ENCODE results near the gene KDM6B. TPM values are rescaled to one million over a fixed set of nuclear protein-coding genes. Genes with fewer than 3 reads are reported as not detected.

The KDM6B gene
- total RNA-seq, 1 donor from 2014 or later: 117 TPM

DNA sequence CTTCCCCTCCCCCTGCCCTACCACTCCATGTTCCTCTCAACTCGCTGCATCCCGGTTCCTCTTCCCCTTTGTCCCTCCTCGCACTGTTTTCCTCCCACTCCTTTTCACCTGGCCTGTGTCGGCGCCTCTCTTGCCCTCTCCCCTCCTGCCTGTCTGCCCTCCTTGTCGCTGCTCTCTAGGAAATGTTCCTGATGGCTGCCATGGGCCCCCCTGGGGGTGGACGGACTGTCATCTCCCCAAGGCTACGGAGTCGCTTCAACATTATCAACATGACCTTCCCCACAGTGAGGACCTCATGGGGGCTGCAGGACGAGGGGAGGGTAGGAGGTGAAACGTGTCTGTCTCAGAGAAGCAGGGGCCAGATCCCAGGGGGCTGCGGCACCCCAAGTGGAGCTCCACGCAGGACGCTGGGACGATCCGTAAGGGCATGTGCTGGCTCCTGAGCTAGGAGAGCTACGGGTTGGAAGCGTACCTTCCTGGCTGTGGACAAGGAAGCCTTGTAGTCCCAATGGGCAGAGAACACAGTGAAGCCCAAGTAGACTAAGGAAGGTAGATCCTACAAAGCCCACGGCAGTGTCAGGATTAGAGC is 39.8 kb upstream of the KDM6B start:
- no peaks in the 10 kb centered on the region for H3K9me3 Mint-ChIP-seq (ENCODE audit: low read depth)
- TF ChIP-seq, protein P1, sequence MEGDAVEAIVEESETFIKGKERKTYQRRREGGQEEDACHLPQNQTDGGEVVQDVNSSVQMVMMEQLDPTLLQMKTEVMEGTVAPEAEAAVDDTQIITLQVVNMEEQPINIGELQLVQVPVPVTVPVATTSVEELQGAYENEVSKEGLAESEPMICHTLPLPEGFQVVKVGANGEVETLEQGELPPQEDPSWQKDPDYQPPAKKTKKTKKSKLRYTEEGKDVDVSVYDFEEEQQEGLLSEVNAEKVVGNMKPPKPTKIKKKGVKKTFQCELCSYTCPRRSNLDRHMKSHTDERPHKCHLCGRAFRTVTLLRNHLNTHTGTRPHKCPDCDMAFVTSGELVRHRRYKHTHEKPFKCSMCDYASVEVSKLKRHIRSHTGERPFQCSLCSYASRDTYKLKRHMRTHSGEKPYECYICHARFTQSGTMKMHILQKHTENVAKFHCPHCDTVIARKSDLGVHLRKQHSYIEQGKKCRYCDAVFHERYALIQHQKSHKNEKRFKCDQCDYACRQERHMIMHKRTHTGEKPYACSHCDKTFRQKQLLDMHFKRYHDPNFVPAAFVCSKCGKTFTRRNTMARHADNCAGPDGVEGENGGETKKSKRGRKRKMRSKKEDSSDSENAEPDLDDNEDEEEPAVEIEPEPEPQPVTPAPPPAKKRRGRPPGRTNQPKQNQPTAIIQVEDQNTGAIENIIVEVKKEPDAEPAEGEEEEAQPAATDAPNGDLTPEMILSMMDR (IDR thresholded peaks at IDR 0.05; ENCODE audit: unreplicated experiment): no peak
- no peak overlapping the region for H3K4me3 Mint-ChIP-seq (ENCODE audit: low read depth)
- no peaks in the 10 kb centered on the region for H3K36me3 Mint-ChIP-seq (ENCODE audit: insufficient read depth)
- H3K27me3 Mint-ChIP-seq: peaks cover 37% of the 10 kb centered on the region
- H3K4me1 Mint-ChIP-seq (ENCODE audit: low read depth): no peaks in the 10 kb centered on the region
- DNase-seq (ENCODE audit: low spot score, unreplicated experiment): no peak
- H3K27ac Mint-ChIP-seq: no peak overlapping the region

DNA sequence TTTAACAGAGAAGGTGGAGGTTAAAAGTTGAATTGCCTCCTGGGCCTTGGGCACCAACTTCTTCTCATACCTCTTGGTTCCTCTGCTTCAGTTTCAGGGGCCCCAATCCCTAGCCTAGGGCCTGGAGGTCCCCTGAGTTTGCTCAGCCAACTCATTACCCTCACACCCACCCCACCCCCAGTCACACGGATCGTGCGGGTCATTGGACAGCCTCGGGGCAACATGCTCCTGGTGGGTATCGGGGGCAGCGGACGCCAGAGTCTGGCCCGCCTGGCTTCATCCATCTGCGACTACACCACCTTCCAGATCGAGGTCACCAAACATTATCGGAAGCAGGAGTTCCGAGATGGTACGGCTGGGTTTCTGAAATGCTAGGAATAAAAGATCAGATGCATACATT is 36.0 kb upstream of the KDM6B start:
- no peaks in the 10 kb centered on the region for H3K9me3 Mint-ChIP-seq (ENCODE audit: low read depth)
- no peak overlapping the region for H3K4me3 Mint-ChIP-seq (ENCODE audit: low read depth)
- peaks cover 38% of the 10 kb centered on the region for H3K27me3 Mint-ChIP-seq
- H3K4me1 Mint-ChIP-seq (ENCODE audit: low read depth): no peaks in the 10 kb centered on the region
- H3K36me3 Mint-ChIP-seq (ENCODE audit: insufficient read depth): no peaks in the 10 kb centered on the region
- H3K27ac Mint-ChIP-seq: no peak overlapping the region
- no peak for DNase-seq (ENCODE audit: low spot score, unreplicated experiment)
- TF ChIP-seq, protein P1 (IDR thresholded peaks at IDR 0.05; ENCODE audit: unreplicated experiment): no peak

DNA sequence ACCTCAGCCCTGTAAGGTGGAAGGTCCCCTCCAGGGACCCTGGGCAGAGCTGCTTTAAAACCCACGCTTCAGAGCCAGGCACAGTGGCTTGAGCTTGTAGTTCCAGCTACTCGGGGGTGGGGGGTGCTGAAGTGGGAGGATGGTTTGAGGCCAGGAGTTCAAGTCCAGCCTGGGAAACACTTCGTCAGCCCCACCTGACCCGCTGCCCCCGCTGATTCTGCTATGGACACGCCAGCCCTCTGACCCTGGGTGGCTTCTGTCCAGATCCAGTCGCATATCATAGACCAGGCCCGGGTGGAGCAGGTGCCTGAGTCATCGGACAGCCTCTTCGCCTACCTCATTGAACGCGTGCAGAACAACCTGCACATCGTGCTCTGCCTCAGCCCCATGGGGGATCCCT is 35.2 kb upstream of the KDM6B start:
- no peaks in the 10 kb centered on the region for H3K4me1 Mint-ChIP-seq (ENCODE audit: low read depth)
- H3K4me3 Mint-ChIP-seq (ENCODE audit: low read depth): no peak overlapping the region
- no peaks in the 10 kb centered on the region for H3K36me3 Mint-ChIP-seq (ENCODE audit: insufficient read depth)
- H3K27me3 Mint-ChIP-seq: peaks cover 35% of the 10 kb centered on the region
- DNase-seq (ENCODE audit: low spot score, unreplicated experiment): no peak
- H3K27ac Mint-ChIP-seq: no peak overlapping the region
- TF ChIP-seq, protein P1 (IDR thresholded peaks at IDR 0.05; ENCODE audit: unreplicated experiment): no peak
- no peaks in the 10 kb centered on the region for H3K9me3 Mint-ChIP-seq (ENCODE audit: low read depth)

DNA sequence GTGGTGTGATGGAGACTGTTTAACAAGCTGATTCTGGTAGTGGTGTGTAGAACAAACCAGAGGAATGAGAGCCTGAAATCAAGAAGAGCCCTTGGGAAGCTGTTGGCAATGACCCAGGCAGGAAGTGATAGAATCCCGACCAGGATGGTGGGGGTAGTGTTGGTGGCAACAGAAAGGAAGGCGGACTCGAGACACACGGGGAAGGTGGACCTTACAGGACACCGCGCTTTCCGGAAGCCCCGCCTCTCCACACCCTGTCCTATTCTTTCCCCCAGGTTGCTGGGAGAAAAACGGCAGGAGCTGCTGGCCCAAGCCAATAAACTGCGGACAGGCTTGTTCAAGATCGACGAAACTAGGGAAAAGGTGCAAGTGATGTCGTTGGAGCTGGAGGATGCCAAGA is 30.0 kb upstream of the KDM6B start:
- no peak for DNase-seq (ENCODE audit: low spot score, unreplicated experiment)
- Mint-ChIP-seq H3K27ac (no peak overlapping the region), H3K36me3 (ENCODE audit: insufficient read depth) (no peaks in the 10 kb centered on the region), H3K4me3 (ENCODE audit: low read depth) (no peak overlapping the region), H3K27me3 (peaks cover 38% of the 10 kb centered on the region), H3K4me1 (ENCODE audit: low read depth) (peaks cover 5% of the 10 kb centered on the region), H3K9me3 (ENCODE audit: low read depth) (no peaks in the 10 kb centered on the region)
- TF ChIP-seq, protein P1 (IDR thresholded peaks at IDR 0.05; ENCODE audit: unreplicated experiment): no peak

- H3K27me3 Mint-ChIP-seq: peaks cover 43% of the 10 kb centered on the region
- no peak overlapping the region for H3K4me3 Mint-ChIP-seq (ENCODE audit: low read depth)
- H3K9me3 Mint-ChIP-seq (ENCODE audit: low read depth): no peaks in the 10 kb centered on the region
- DNase-seq (ENCODE audit: low spot score, unreplicated experiment): no peak
- H3K4me1 Mint-ChIP-seq (ENCODE audit: low read depth): peaks cover 5% of the 10 kb centered on the region
- TF ChIP-seq, protein P1 (IDR thresholded peaks at IDR 0.05; ENCODE audit: unreplicated experiment): no peak
- no peak overlapping the region for H3K27ac Mint-ChIP-seq
- H3K36me3 Mint-ChIP-seq (ENCODE audit: insufficient read depth): no peaks in the 10 kb centered on the region
These were observed 27.4 kb upstream of the KDM6B start for GRCh38 chr17:7806587-7806986.
